Activated CD4-positive, alpha-beta T cell treated with anti-CD3 and anti-CD28 coated beads for 48 hours (primary cell): ENCODE results near the gene SPSB4.

Source experiments
- DNase-seq: peaks from one replicate; pipeline ENCODE4 v3.0.0-alpha.2; 2020

Gene SPSB4

GRCh38 chr3:141055536-141056445 lies 4.6 kb downstream of the SPSB4 start:
- DNase-seq = no peak

DNA sequence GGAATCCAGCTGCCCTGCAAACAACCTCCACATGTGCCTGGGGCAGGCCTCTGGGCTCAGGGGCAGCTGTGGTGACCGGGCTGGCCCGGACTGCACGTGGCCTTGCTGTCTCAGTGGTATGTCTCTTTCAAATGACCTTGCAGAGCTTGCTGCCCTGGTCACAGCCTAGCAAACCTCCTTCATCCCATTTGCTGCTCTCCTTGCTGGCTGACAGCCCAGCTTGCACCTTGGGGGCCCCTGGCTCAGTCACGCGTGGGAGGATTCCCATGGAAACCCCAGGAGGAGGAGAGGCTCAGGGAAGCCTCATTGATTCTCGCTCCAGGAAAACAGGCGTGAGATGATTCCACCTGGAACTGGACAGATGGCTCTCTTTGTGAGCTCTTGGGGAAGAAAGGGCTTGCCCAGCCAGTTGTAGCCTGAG lies 5.6 kb downstream of the SPSB4 start:
- no peak for DNase-seq

DNA sequence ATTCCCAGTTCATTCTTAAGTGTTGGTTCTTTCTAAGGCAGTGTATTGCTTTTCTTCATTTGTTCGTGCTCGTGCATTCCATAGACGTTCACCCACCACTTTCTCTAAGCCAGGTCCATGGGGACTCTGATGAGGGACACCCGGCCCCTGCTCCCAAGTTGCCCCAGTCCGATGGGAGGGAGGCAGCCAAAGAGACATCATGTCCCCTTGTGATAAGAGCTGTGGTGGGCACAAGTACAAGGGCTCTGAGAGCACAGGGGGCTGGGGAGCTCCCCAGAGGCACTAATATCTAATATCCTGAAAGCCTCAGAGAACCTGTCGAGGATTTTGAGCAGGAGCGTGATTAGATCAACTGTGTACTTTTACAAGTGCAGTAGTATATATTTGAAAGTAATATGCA lies 6.3 kb downstream of the SPSB4 start:
- no peak for DNase-seq

DNA sequence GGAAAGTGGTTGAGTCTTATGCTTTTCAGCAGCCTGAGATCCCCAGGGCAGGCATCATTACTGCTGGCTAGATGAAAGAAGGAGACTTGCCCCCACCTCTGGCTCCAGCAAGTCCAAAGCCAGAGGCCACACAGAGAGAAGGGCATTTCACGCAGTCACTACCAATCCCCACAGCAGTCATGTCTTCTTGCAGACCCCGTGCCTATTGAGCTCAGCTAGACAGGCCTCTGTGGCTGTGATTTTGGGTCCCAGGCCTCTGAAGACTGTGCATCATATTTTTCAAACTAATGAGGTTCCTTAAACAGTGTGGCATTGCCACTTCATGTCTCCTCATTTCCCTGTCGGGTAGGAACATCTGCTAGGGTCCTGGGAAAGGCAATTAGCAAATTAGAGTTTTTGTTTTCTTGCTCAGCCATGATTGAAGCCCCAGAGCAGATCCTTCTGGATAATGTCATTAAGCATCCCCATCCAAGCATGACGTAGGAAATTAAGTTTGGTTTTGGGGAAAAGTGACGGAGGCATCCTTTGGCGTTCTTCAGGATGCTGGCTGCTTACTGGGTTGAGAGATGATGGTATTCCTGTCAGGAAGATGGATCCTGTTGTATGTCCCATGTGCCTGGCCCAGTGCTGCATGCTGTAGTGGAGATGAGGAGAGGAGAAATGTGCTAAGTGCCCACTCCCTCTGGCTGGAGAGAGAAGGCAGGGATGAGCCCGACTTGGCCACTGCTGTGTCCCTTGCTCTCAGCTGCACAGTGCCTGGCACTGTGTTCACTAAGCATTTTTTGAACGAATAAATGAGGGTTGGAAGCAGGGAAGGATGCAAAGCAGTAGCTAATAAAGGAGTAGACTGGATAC lies 7.0 kb downstream of the SPSB4 start:
- no peak for DNase-seq

GRCh38 chr3:141058996-141059395 lies 7.8 kb downstream of the SPSB4 start:
- DNase-seq = no peak

- DNase-seq = no peak
These were observed 8.7 kb downstream of the SPSB4 start for GRCh38 chr3:141059816-141060215.

- no peak for DNase-seq
These were observed 9.2 kb downstream of the SPSB4 start for GRCh38 chr3:141060327-141060726.

GRCh38 chr3:141063831-141064230 lies 12.7 kb downstream of the SPSB4 start:
- DNase-seq = no peak

- DNase-seq = no peak
These were observed 13.2 kb downstream of the SPSB4 start for GRCh38 chr3:141064255-141064926.

DNA sequence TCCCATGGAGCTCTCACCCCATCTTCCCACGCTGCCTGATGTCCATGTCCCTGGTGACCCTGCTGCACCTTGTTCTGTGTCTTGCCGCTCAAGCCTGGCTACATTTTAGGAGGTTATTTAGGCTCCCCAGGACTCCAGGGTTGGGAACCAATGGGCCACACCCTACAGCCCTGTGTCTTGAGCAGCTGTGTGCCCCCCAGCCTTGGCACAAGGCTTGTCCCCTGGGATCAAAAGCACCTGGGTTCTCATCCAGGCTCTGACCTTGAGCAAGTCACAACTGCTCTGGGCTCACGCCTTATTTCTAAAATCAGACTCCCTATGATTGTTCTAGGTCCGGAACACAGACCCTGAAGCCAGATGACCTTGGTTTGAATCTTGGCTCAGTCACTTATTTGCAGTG lies 14.1 kb downstream of the SPSB4 start:
- DNase-seq = no peak

- no peak for DNase-seq
These were observed 15.0 kb downstream of the SPSB4 start for GRCh38 chr3:141065841-141066805.

DNA sequence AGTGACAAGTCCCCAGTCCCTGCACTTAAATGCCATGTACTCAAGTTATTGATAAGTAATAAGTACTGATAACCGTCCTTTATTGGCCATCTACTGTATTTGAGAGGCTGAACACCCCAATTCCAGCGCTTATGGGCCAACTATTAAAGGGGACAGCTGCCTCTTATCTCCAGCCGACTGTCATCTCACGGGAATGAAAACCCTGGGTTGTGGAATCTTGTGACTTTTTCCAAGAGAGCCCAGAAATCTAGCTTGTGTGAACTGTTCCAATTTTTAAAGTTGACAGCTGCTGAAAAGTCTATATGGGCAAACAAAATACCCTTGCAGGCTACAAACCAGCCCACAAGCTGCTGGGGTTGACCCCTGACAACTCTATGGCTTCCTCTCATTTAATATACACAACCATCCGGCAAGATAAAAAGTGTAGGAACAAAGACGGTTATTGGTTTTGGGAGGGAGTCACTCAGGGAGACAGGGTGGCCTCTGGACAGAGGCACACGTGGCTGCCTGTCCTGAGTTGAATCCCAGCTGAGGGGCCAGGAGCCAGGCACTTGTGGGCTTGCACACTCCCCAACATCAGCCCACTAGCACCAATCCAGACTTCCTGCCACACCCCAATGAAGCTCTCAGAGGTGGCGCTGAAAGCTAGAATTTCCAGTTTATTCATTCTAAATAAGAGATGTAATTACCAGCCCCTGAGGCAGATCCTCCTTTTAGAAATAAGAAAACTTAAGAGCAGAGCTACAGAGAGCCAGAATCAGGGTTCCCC lies 16.2 kb downstream of the SPSB4 start:
- no peak for DNase-seq

DNA sequence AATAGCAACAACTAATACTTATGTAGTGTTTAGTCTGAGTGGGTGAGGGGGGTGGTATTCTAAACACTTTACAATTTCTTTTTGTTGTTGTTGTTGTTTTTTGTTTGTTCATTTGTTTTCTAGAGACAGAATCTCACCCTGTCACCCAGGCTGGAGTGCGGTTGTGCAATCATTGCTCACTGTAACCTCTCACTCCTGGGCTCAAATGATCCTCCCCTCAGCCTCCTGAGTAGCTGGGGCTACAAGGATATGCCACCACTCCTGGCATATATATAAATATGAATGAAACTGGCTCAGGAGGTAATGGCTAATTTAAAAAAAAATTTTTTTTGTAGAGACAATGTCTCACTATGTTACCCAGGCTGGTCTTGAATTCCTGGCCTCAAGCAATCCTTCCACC lies 19.1 kb downstream of the SPSB4 start:
- no peak for DNase-seq

- no peak for DNase-seq
These were observed 19.7 kb downstream of the SPSB4 start for GRCh38 chr3:141070727-141071357.

DNA sequence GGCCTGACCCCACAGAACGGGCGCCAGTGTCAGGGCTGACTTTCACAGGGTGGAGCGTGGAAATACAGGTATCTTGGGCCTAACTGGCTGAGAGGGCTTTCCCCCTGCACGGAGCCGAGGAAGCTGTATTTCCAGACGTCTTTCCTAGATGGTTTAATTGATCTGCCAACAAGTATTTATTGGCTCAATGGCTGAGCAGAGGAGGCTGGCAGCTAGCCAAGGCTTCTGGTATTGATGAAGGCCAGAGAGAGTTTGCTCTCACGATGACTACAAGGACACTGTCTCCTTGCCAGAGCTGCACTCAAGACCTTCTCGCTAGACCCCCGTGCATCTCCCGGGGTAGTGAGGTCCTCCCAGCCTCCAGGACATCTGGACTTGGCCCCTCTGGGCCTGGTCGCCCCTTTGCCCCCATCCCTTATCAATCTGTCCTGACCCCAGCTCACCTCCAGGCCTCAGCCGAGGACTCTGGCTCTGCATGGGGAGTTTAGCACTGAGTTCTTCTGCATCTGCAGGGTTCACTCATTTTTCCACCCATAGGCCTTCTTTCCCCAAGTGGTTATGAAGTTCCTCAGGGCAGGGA lies 20.6 kb downstream of the SPSB4 start:
- DNase-seq = no peak

DNA sequence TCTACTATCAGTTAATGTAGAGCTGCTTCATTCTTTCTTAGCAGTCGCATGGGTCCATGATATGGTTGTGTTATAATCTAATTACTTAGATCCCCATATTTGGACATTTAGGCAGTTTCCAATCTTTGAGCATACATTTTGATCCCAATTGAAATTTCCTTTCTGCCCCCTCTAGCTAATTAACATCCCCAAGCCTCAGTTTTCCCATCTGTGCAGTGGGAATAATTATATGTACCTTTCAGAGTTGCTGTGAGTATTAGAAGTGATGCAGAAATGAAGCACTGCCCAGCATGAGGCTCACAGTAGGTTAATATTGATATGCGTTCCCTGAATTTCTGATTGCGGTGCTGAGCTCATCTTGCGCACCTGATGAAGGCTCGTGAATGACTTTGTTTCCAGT lies 21.8 kb downstream of the SPSB4 start:
- no peak for DNase-seq

DNA sequence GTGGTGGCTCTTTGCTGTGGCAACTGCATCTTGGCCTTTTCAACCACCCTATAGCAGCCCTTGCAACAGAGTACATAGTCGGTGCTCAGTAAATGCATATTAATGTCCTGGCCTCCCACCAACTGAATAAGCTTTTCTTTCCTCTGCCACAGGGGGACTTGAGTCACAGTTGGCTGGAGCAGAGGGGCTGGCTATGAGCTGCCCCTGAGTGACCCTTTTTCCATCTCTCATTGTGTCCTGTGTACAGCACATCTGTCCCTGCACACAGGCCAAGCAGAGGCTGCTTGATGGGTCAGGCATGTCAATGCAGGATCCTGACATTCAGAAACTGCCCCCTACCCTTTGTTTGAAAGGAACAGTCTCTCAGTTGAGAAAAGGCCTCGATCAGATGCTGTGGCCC lies 22.4 kb downstream of the SPSB4 start:
- DNase-seq = no peak

GRCh38 chr3:141074529-141074928 lies 23.4 kb downstream of the SPSB4 start:
- DNase-seq = no peak

- DNase-seq = no peak
These were observed 25.1 kb downstream of the SPSB4 start for GRCh38 chr3:141076036-141076773.
